Effector CD4-positive, alpha-beta T cell (primary cell): Measurements from ENCODE around the gene HTRA1.

ENCODE experiments used
- DNase-seq: peaks from one replicate; pipeline ENCODE4 v3.0.0-alpha.2; 2020

The HTRA1 gene

GRCh38 chr10:122559228-122559627 is 97.9 kb downstream of the HTRA1 start:
- no peak for DNase-seq

DNA sequence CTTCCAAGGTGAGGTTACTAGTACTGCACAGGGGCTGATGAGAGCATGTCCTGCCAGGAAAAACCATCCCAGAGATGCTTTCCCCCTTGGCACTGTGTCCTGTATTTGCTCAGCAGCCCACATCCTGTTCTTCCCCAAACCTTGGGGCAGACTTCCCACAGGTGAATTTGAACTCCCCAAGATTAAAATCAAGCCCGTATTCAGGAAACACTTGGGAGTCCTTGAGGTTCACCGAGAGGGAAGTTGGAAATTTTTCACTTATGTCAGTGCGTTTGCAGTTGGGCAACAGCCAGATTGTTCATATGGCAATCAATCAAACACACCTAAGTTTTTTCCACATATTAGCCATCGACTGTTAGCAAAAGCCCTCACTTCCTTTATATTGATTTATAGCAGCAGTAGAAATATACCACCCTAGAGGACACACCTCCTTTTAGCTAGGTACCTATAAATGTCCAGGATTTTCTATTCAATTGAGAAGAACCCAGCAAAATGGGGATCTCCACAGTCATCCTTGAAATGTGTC is 99.0 kb downstream of the HTRA1 start, which contains the start of gene DMBT1:
Gene DMBT1, plus strand, starts transcription at position 476 of the 526 bp plus-strand sequence. Its CDS starts 17 bp downstream, at position 493.
- no peak for DNase-seq

GRCh38 chr10:122561212-122561611 is 99.9 kb downstream of the HTRA1 start:
- no peak for DNase-seq

GRCh38 chr10:122561792-122562191 is 100.4 kb downstream of the HTRA1 start:
- no peak for DNase-seq
